Spleen (tissue), 11 donors: ENCODE results near the gene BCL2L11. TPM values are rescaled to one million over a fixed set of nuclear protein-coding genes. Genes with fewer than 3 reads are reported as not detected.

ENCODE experiments used
- DNase-seq: peaks from one replicate; pipeline ENCODE4 v3.0.0-alpha.2; 2020
- H3K27ac ChIP-seq, 8 donors: fragments of 200-600 bp; sonication (generic) in 7 of 8; 1 replicate in 4 of 8; 2 replicates in 4 of 8; pipeline versions ENCODE4 v1.5.0 to v1.8.0; 2016 to 2021; ENCODE audit warnings: inconsistent platforms in 4 of 8, mild to moderate bottlenecking in 4 of 8, moderate library complexity in 1 of 8
- H3K27me3 ChIP-seq, 7 donors: fragments of 200-600 bp; sonication (generic) in 6 of 7; replicated peaks in 1 of 7; 1 replicate in 4 of 7; 2 replicates in 3 of 7; pipeline versions ENCODE4 v1.5.0 to v1.8.0; 2016 to 2021; ENCODE audit warnings: inconsistent platforms in 3 of 7, mild to moderate bottlenecking in 1 of 7
- H3K36me3 ChIP-seq, 6 donors: fragments of 200-600 bp; sonication (generic) in 5 of 6; 1 replicate in 4 of 6; 2 replicates in 2 of 6; pipeline versions ENCODE4 v1.5.0 to v1.8.0; 2016 to 2021; ENCODE audit warnings: inconsistent platforms in 2 of 6
- H3K4me1 ChIP-seq, 6 donors: fragments of 200-600 bp; sonication (generic) in 5 of 6; 1 replicate in 3 of 6; 2 replicates in 3 of 6; pipeline versions ENCODE4 v1.5.0 to v1.8.0; 2016 to 2021; ENCODE audit warnings: inconsistent platforms in 3 of 6
- H3K4me3 ChIP-seq, 8 donors: fragments of 200-600 bp; sonication (generic) in 7 of 8; 1 replicate in 4 of 8; 2 replicates in 4 of 8; pipeline versions ENCODE4 v1.5.0 to v1.8.0; 2016 to 2021; ENCODE audit warnings: inconsistent platforms in 4 of 8, mild to moderate bottlenecking in 4 of 8, moderate library complexity in 2 of 8
- H3K9me3 ChIP-seq, 8 donors: fragments of 200-600 bp; sonication (generic) in 7 of 8; 1 replicate in 4 of 8; 2 replicates in 4 of 8; pipeline versions ENCODE4 v1.5.0 to v1.8.0; 2016 to 2021; ENCODE audit warnings: inconsistent platforms in 4 of 8
- POLR2A ChIP-seq, 3 donors: fragments of 450-650 bp; IDR thresholded peaks; one replicate each; pipeline ENCODE4 v1.5.1; 2017; ENCODE audit warnings: antibody characterized with exemption in 3 of 3, mild to moderate bottlenecking in 1 of 3
- POLR2AphosphoS5 ChIP-seq, 3 donors: sonication (generic); formaldehyde crosslinking; IDR thresholded peaks; one replicate each; pipeline ENCODE4 v1.5.1; 2017; ENCODE audit warnings: antibody characterized with exemption in 3 of 3
- WGBS, 5 donors: extraction: QIAGEN DNeasy Blood & Tissue Kit in 3 of 5; methylation state at CpG; one replicate each; pipeline versions ENCODE4 v1.1.5 to v1.1.7; 2013 to 2018; 5-methylcytosine and 5-hydroxymethylcytosine counted together
- intact Hi-C: fragments of 100-400 bp; cut with DNase I; formaldehyde crosslinking; loops from one replicate; pipeline ENCODE4 v1.15.0; 2023; ENCODE audit warnings: low total_unique reads
- polyA plus RNA-seq, 3 donors: library from polyadenylated mRNA; stranded (reverse); fragments of 200-250 nt; gene quantifications; one replicate each; pipeline ENCODE4 v1.2.1, GENCODE V29; 2013
- total RNA-seq, 7 donors: library from RNA; depleted of rRNA in 3 of 7; stranded (reverse); fragments of >200 nt in 3 of 7; fragmentation: NEBNext Ultra II Directional in 4 of 7; extraction: Animal tissue kit (Norgen Biotek cat#: 25700) in 4 of 7; gene quantifications; one replicate each; pipeline versions ENCODE4 v1.1.0 to v1.2.1, GENCODE V29; 2016 to 2021
- TF ChIP-seq, protein P1 (sequence below), 11 experiments: fragments of 200-600 bp in 7 of 11; fragments of 450-650 bp in 4 of 11; sonication (generic) in 4 of 11; IDR thresholded peaks in 8 of 11; conservative IDR thresholded peaks in 3 of 11; 1 replicate in 7 of 11; 2 replicates in 4 of 11; pipeline versions ENCODE4 v1.4.0 to v1.8.0; 2016 to 2021; ENCODE audit warnings: antibody characterized with exemption in 11 of 11, inconsistent platforms in 4 of 11, mild to moderate bottlenecking in 1 of 11
- donor health status: healthy with polysubstance abuse.
- donor health status: DM: no; HTN: no; CAD: no; lungs with moderate emphysema.
- donor health status: DM: no; HTN: no; CAD: no.
- donor health status: Bipolar disorder and iron deficiency.
- donor health status: healthy.
- donor health status: DM: no; HTN: no; CAD: no.
- donor health status: DM: yes; HTN: yes; CAD: no.

BCL2L11 gene
- total and polyA plus RNA-seq, 10 donors, result 4.6 to 95.2 (median 38.4) TPM

DNA sequence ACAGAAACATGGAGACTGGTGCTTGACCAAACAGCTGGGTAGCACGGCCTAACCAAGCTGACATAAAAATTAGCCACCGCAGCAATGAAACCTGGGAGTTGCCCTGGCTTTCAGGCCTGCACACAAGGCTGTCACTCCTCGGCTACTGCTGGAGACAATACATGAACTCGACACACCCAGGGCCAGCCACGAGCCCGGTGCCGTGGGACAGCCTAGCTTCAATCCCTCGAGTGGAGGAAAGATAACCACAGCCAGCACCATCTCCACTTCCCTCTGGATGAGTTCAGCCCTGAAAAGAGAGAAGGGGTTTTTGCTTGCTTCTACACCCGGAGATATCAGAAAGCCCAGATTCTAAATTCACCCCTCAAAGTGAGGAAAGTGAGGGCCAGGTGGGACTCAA, 78.0 kb downstream of the BCL2L11 start:
- intact Hi-C loops, result no loop called here
- Histone ChIP-seq H3K4me1 (peaks cover 0 to 15% (median 0%) of the 10 kb centered on the region in 6 donors), H3K27me3 (no peaks in the 10 kb centered on the region), H3K4me3 (no peak overlapping the region), H3K27ac (no peak overlapping the region), H3K36me3 (no peaks in the 10 kb centered on the region), H3K9me3 (no peaks in the 10 kb centered on the region)
- 80 to 94% (median 92%) methylated on average over 9 of the region's 9 CpGs for WGBS, 5 donors
- DNase-seq, result no peak
- TF ChIP-seq POLR2AphosphoS5 (IDR thresholded peaks at IDR 0.05) (no peak), POLR2A (IDR thresholded peaks at IDR 0.05) (no peak)
- TF ChIP-seq, protein P1, sequence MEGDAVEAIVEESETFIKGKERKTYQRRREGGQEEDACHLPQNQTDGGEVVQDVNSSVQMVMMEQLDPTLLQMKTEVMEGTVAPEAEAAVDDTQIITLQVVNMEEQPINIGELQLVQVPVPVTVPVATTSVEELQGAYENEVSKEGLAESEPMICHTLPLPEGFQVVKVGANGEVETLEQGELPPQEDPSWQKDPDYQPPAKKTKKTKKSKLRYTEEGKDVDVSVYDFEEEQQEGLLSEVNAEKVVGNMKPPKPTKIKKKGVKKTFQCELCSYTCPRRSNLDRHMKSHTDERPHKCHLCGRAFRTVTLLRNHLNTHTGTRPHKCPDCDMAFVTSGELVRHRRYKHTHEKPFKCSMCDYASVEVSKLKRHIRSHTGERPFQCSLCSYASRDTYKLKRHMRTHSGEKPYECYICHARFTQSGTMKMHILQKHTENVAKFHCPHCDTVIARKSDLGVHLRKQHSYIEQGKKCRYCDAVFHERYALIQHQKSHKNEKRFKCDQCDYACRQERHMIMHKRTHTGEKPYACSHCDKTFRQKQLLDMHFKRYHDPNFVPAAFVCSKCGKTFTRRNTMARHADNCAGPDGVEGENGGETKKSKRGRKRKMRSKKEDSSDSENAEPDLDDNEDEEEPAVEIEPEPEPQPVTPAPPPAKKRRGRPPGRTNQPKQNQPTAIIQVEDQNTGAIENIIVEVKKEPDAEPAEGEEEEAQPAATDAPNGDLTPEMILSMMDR (IDR thresholded peaks at IDR 0.05 in 8 of 11, conservative IDR thresholded peaks at IDR 0.05 in 3 of 11), result no peak

DNA sequence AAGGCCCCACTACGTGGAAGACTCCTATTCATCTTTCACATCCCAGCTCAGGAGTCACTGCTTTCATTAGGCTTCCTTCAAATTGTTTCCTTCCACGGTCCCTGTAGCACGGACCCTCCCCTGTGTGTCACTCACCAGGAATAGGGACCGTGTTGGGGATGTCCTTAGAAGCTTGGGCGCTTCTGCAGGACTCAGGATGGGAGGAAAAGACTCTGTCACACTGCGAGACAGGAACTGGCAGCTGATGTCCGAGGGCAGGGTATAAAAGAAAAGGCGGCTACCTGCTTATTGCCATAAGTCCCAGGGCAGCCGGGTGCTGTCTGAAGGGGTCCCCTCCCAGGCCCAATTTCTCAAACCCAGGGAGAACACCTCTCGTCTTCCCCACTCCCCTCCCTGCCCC, 79.1 kb downstream of the BCL2L11 start:
- TF ChIP-seq POLR2A (IDR thresholded peaks at IDR 0.05) (no peak), POLR2AphosphoS5 (IDR thresholded peaks at IDR 0.05) (no peak)
- TF ChIP-seq, protein P1 (IDR thresholded peaks at IDR 0.05 in 8 of 11, conservative IDR thresholded peaks at IDR 0.05 in 3 of 11), result no peak
- Histone ChIP-seq H3K9me3 (no peaks in the 10 kb centered on the region), H3K27ac (no peak overlapping the region), H3K4me3 (no peak overlapping the region), H3K27me3 (no peaks in the 10 kb centered on the region), H3K36me3 (no peaks in the 10 kb centered on the region), H3K4me1 (peaks cover 0 to 15% (median 0%) of the 10 kb centered on the region in 6 donors)
- intact Hi-C loops, result no loop called here
- WGBS, 5 donors, result 83 to 93% (median 87%) methylated on average over 10 of the region's 10 CpGs
- no peak for DNase-seq

DNA sequence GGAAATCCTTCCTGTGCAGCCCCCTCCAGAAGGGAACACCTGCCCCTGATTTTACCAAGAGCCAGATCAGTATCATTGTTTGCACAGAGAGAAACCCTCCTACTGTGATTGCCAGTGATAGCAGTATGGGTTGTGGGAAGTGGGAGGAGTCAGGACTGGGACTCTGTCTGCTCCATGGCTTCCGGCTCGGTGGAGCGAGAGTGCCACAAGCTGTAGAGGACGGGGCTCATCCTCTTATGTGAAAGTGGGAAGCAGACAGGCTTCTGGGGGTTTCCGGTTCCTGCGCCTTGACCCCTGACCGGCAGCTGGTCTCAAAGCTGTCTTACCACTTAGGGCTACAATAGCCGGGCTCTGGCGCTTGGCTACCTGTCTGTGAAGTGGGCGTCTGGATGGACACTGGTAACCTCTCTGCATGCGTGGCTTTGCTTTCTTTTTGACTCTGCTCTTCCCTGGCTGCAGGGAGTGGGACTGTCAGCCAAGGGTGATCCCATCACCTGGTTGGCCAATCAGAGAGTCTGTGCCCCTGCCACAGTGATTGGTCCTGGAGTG, 79.7 kb downstream of the BCL2L11 start:
- TF ChIP-seq POLR2AphosphoS5 (IDR thresholded peaks at IDR 0.05), result no peak
- TF ChIP-seq POLR2A (IDR thresholded peaks at IDR 0.05), result no peak
- TF ChIP-seq, protein P1 (IDR thresholded peaks at IDR 0.05 in 8 of 11, conservative IDR thresholded peaks at IDR 0.05 in 3 of 11), result no peak
- Histone ChIP-seq H3K27ac (no peak overlapping the region), H3K36me3 (no peaks in the 10 kb centered on the region), H3K4me3 (no peak overlapping the region), H3K9me3 (no peaks in the 10 kb centered on the region), H3K27me3 (no peaks in the 10 kb centered on the region), H3K4me1 (peaks cover 0 to 11% (median 0%) of the 10 kb centered on the region in 6 donors)
- no peak for DNase-seq
- intact Hi-C loops, result no loop called here
- 67 to 90% (median 81%) methylated on average over 11 of the region's 11 CpGs for WGBS, 5 donors

DNA sequence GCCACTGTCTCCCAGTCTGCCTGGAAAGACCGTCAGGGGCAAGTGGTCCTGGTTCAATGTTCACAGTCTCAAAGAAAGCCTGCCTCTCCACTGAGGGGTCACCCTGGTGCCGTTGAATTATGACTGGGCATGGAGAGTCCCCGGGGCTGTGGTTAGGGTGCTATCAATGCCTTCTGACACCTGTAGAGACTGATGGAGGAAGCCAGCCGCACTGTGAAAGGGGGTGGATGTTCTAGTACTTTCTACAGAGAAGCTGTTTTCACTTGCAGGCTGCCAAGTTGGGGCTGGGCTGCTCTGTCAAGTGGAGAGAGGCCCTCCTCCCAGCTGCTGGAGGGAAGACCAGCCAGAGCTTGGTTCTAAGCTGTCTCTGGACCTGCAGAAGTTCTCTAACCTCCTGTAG, 80.5 kb downstream of the BCL2L11 start:
- 74 to 85% (median 75%) methylated on average over 4 of the region's 4 CpGs for WGBS, 5 donors
- Histone ChIP-seq H3K4me3 (no peak overlapping the region), H3K9me3 (no peaks in the 10 kb centered on the region), H3K36me3 (no peaks in the 10 kb centered on the region), H3K27me3 (no peaks in the 10 kb centered on the region), H3K4me1 (peaks cover 0 to 3% (median 0%) of the 10 kb centered on the region in 6 donors), H3K27ac (no peak overlapping the region)
- TF ChIP-seq POLR2AphosphoS5 (IDR thresholded peaks at IDR 0.05) (no peak), POLR2A (IDR thresholded peaks at IDR 0.05) (no peak)
- TF ChIP-seq, protein P1 (IDR thresholded peaks at IDR 0.05 in 8 of 11, conservative IDR thresholded peaks at IDR 0.05 in 3 of 11), result no peak
- intact Hi-C loops, result no loop called here
- DNase-seq, result no peak
